ENCODE measurements around the gene GPR83. TPM values are rescaled to one million over a fixed set of nuclear protein-coding genes. Genes with fewer than 3 reads are reported as not detected.

Gene GPR83
- total and polyA plus RNA-seq, 2 of the 4 experiments (the other 2 are of a cell fraction) = under 0.01 to 0.07 TPM

GRCh38 chr11:94328587-94329080, 72.6 kb downstream of the GPR83 start:
- dilution Hi-C loops (cut with HindIII; ENCODE audit: low sequenced_read_pairs, unreplicated experiment) (no loop called here), in situ Hi-C loops (cut with MboI; ENCODE audit: low sequenced_read_pairs) (no loop called here), intact Hi-C loops (cut with micrococcal nuclease) (loop anchor here (10.0 kb wide), 1 partner anchor 166 kb away; the partner anchor contains the start of genes ANKRD49 and MRE11)
- Histone ChIP-seq H3K9me1 (ENCODE audit: insufficient read depth, low read length) (no peaks in the 10 kb centered on the region), H3K9ac (ENCODE audit: low read depth, low read length) (no peak overlapping the region), H3K23ac (ENCODE audit: low read depth, low read length) (no peak overlapping the region), H3K4me1 (ENCODE audit: control insufficient read depth, insufficient read depth, low read length) (no peaks in the 10 kb centered on the region), H4K8ac (ENCODE audit: low read depth in 2 of 2, low read length in 2 of 2) (no peak overlapping the region), H3K18ac (ENCODE audit: low read depth, low read length) (no peak overlapping the region), H2AFZ (replicated peaks; ENCODE audit: low read length, poor library complexity) (no peak overlapping the region), H2BK15ac (ENCODE audit: low read depth, low read length) (no peak overlapping the region), H2AK9ac (replicated peaks; ENCODE audit: low read depth, low read length, poor library complexity) (no peak overlapping the region), H3K9me3 (ENCODE audit: control insufficient read depth, insufficient read depth, low read length) (no peaks in the 10 kb centered on the region), H2BK120ac (ENCODE audit: low read depth, low read length) (no peak overlapping the region), H3K27me3 (ENCODE audit: control insufficient read depth, insufficient read depth, low read length) (peaks cover 3% of the 10 kb centered on the region), H3K56ac (ENCODE audit: extremely low read depth, insufficient read depth, low read length) (no peak overlapping the region), H3K79me1 (ENCODE audit: low read depth in 1 of 2, low read length in 2 of 2) (no peaks in the 10 kb centered on the region), H2AK5ac (ENCODE audit: low read depth, low read length) (no peak overlapping the region), H4K20me1 (ENCODE audit: insufficient read depth, low read length) (no peaks in the 10 kb centered on the region), H3K14ac (replicated peaks; ENCODE audit: low read depth, low read length) (no peak overlapping the region), H3K4ac (ENCODE audit: low read depth, low read length) (no peak overlapping the region), H4K5ac (ENCODE audit: low read depth, low read length) (no peak overlapping the region), H3K4me3 (ENCODE audit: insufficient read depth, low read depth, low read length) (no peak overlapping the region), H2BK5ac (ENCODE audit: low read depth, low read length, poor library complexity, severe bottlenecking) (no peak overlapping the region), H3K4me2 (ENCODE audit: low read depth, low read length) (no peak overlapping the region), H2BK20ac (ENCODE audit: low read depth, low read length) (no peak overlapping the region), H3K36me3 (ENCODE audit: control insufficient read depth, insufficient read depth, low read length) (no peaks in the 10 kb centered on the region), H4K91ac (ENCODE audit: insufficient read depth, low read depth, low read length) (no peak overlapping the region), H3K27ac (ENCODE audit: insufficient read depth, low read length) (no peak overlapping the region)
- TF ChIP-seq RCOR1 (IDR thresholded peaks at IDR 0.05; ENCODE audit: insufficient replicate concordance, low read length) (no peak), FOS (IDR thresholded peaks at IDR 0.05; ENCODE audit: low read depth, low read length) (no peak), RAD21 (IDR thresholded peaks at IDR 0.05; ENCODE audit: low read length) (no peak), ELK1 (IDR thresholded peaks at IDR 0.05; ENCODE audit: borderline replicate concordance, low read depth, low read length) (no peak), RFX5 (IDR thresholded peaks at IDR 0.05; ENCODE audit: low read depth, low read length) (no peak), MAZ (IDR thresholded peaks at IDR 0.05; ENCODE audit: borderline replicate concordance, low read depth, low read length) (no peak), USF2 (IDR thresholded peaks at IDR 0.05; ENCODE audit: low read depth, low read length) (no peak), MXI1 (IDR thresholded peaks at IDR 0.05; ENCODE audit: borderline replicate concordance, low read depth, low read length) (no peak), CTCF (conservative IDR thresholded peaks at IDR 0.05; ENCODE audit: low read depth, low read length) (no peak), BHLHE40 (IDR thresholded peaks at IDR 0.05; ENCODE audit: low read depth, low read length) (no peak), NFE2L2 (IDR thresholded peaks at IDR 0.05; ENCODE audit: low read depth, low read length) (no peak), CHD1 (IDR thresholded peaks at IDR 0.05; ENCODE audit: low read depth, low read length) (no peak), CEBPB (IDR thresholded peaks at IDR 0.05; ENCODE audit: low read depth, low read length) (no peak), SMC3 (IDR thresholded peaks at IDR 0.05; ENCODE audit: low read depth, low read length) (no peak), MAFK (IDR thresholded peaks at IDR 0.05; ENCODE audit: low read depth, low read length) (no peak), POLR2A (IDR thresholded peaks at IDR 0.05; ENCODE audit: low read depth, low read length) (no peak)
- ChIA-PET POLR2A (ENCODE audit: unreplicated experiment) (no interaction called here), CTCF (no interaction called here)
- DNase-seq = no peak
- no TSS peak for BruUV-seq (replicated peaks)
- 80% methylated on average over 1 of the region's 6 CpGs; no CpG with 5 or more reads in 1 of the 2 experiments for WGBS, 2 experiments (ENCODE audit: extremely low coverage in 2 of 2, insufficient read length in 1 of 2)
- no peak for ATAC-seq (ENCODE audit: low read depth)

Measured in IMR-90 (cell line).